ENCODE results near the gene FGFR2. TPM values are rescaled to one million over a fixed set of nuclear protein-coding genes. Genes with fewer than 3 reads are reported as not detected.

Gene FGFR2
- total and polyA plus RNA-seq, 9 of the 15 experiments (the other 6 are each of a cell fraction or from before 2014, with no cell fraction given), result 0.20 TPM; not detected in 8

DNA sequence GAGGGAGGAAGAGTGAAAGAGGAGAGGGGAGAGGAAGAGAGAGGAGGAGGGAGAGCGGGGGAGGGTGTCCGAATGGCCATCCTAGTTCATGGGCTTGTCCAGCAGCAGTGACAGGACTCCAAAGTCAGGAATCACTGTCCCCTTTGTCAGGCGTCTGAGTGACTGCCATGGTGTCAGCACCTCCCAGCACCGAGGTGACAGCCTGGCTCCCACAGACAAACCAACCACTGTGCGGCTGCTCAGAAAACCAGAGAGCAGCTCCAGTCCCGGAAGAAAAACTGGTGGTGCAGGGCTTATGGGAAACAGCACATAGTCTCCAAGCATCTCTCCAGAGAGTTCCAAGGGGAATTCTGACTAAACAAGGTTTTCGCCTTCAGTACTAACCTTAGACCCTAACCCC lies 18.9 kb upstream of the FGFR2 start:
- Histone ChIP-seq H3K79me2 (ENCODE audit: control insufficient read depth, insufficient read depth, low read length) (no peaks in the 10 kb centered on the region), H3K27ac (ENCODE audit: extremely low read depth, low read depth, low read length) (no peak overlapping the region), H3K36me3 (ENCODE audit: control insufficient read depth, insufficient read depth, low read length) (no peaks in the 10 kb centered on the region), H3K27me3 (ENCODE audit: control insufficient read depth in 2 of 2, insufficient read depth in 2 of 2, low read length in 2 of 2) (peaks cover 0 to 14% of the 10 kb centered on the region in 2 experiments; a peak in 2 of 5 replicates), H3K9ac (ENCODE audit: insufficient read depth in 1 of 2, low read depth in 2 of 2, low read length in 2 of 2) (no peak overlapping the region), H2AFZ (ENCODE audit: low read depth, low read length) (no peak overlapping the region), H4K20me1 (replicated peaks; ENCODE audit: control insufficient read depth, insufficient read depth, low read length) (no peaks in the 10 kb centered on the region), H3K4me1 (replicated peaks in 1 of 2; ENCODE audit: control insufficient read depth in 2 of 2, insufficient read depth in 2 of 2, low read length in 2 of 2) (no peaks in the 10 kb centered on the region), H3K9me1 (ENCODE audit: control insufficient read depth, insufficient read depth, low read length) (no peaks in the 10 kb centered on the region), H3K4me3 (no peak overlapping the region), H3K9me3 (replicated peaks; ENCODE audit: control insufficient read depth, insufficient read depth, low read depth, low read length) (no peaks in the 10 kb centered on the region), H3K4me2 (ENCODE audit: insufficient read depth, low read length) (no peak overlapping the region)
- in situ Hi-C loops (cut with MboI), result no loop called here
- BruUV-seq (replicated peaks), result no TSS peak
- CTCF ChIA-PET (ENCODE audit: low intra/inter-chr PET ratio), result no interaction called here
- intact Hi-C loops (cut with micrococcal nuclease), result no loop called here
- POLR2A ChIA-PET, result no interaction called here
- ATAC-seq, result no peak
- WGBS (ENCODE audit: insufficient coverage, low coverage, missing lambda C conversion rate), result 0% methylated on average over 5 of the region's 7 CpGs
- DNase-seq (ENCODE audit: extremely low read depth in 1 of 4, low spot score in 3 of 4), result no peak
- no peak for FAIRE-seq
- TF ChIP-seq TFE3 (CRISPR knock-in tag; IDR thresholded peaks at IDR 0.05) (no peak), ATF7 (IDR thresholded peaks at IDR 0.05) (no peak), AFF1 (IDR thresholded peaks at IDR 0.05; ENCODE audit: low read depth in 1 of 2, partially characterized antibody in 2 of 2) (no peak), MCM3 (IDR thresholded peaks at IDR 0.05) (no peak), CC2D1A (IDR thresholded peaks at IDR 0.05) (no peak), BRD4 (IDR thresholded peaks at IDR 0.05) (no peak), CBX5 (IDR thresholded peaks at IDR 0.05; ENCODE audit: borderline replicate concordance, low read depth) (no peak), POLR2G (IDR thresholded peaks at IDR 0.05; ENCODE audit: low read depth, low read length) (no peak), NFYB (IDR thresholded peaks at IDR 0.05; ENCODE audit: extremely low read depth, insufficient read length) (no peak), HNRNPH1 (optimal IDR thresholded peaks at IDR 0.05; ENCODE audit: low read depth, low read length) (no peak), GMEB1 (CRISPR knock-in tag; IDR thresholded peaks at IDR 0.05) (no peak), RUNX1 (IDR thresholded peaks at IDR 0.05; ENCODE audit: low read depth) (no peak), ZHX1 (conservative IDR thresholded peaks at IDR 0.05; ENCODE audit: low read length) (no peak), NFIX (CRISPR knock-in tag; IDR thresholded peaks at IDR 0.05; ENCODE audit: low read depth) (no peak)
